Measurements from ENCODE around the gene TSPAN9. TPM values are rescaled to one million over a fixed set of nuclear protein-coding genes. Genes with fewer than 3 reads are reported as not detected.

TSPAN9 gene
- polyA plus RNA-seq, 1 donor (not counting 4 experiments of a cell fraction or from before 2014, with no cell fraction given): 27.5 TPM

- Histone ChIP-seq H3K27me3 (ENCODE audit: control insufficient read depth, extremely low read depth, insufficient read depth, low read length) (no peaks in the 10 kb centered on the region), H3K9ac (ENCODE audit: control insufficient read depth, extremely low read depth, insufficient read depth, low read length) (no peak overlapping the region), H3K4me1 (ENCODE audit: control insufficient read depth, extremely low read depth, insufficient read depth, low read length) (peaks cover 31% of the 10 kb centered on the region), H3K36me3 (ENCODE audit: control insufficient read depth in 2 of 2, extremely low read depth in 1 of 2, insufficient read depth in 2 of 2, low read length in 2 of 2) (peaks cover 0 to 4% of the 10 kb centered on the region in 2 experiments), H3K4me3 (ENCODE audit: control insufficient read depth in 2 of 3, extremely low read depth in 1 of 3, insufficient read depth in 2 of 3, low read depth in 1 of 3, low read length in 3 of 3) (no peak overlapping the region), H3K9me1 (ENCODE audit: control insufficient read depth, extremely low read depth, insufficient read depth, low read length) (no peaks in the 10 kb centered on the region), H4K20me1 (ENCODE audit: control insufficient read depth, extremely low read depth, insufficient read depth, low read length) (peaks cover 3% of the 10 kb centered on the region), H3K9me3 (ENCODE audit: control insufficient read depth, low read depth, low read length) (no peaks in the 10 kb centered on the region), H3K4me2 (ENCODE audit: control insufficient read depth, extremely low read depth, insufficient read depth, low read depth, low read length) (no peak overlapping the region), H3K79me2 (ENCODE audit: control insufficient read depth, insufficient read depth, low read length) (peaks cover 6% of the 10 kb centered on the region), H3K27ac (ENCODE audit: control insufficient read depth, insufficient read depth, low read length) (no peak overlapping the region), H2AFZ (ENCODE audit: control insufficient read depth, low read length) (no peak overlapping the region)
- DNase-seq (ENCODE audit: low read depth, low spot score): no peak
- FAIRE-seq: no peak
- TF ChIP-seq CTCF (optimal IDR thresholded peaks at IDR 0.05 in 1 of 3, IDR thresholded peaks at IDR 0.05 in 1 of 3, conservative IDR thresholded peaks at IDR 0.05 in 1 of 3; ENCODE audit: extremely low read depth in 1 of 3, insufficient read depth in 2 of 3, low read length in 3 of 3) (no peak), EZH2 (IDR thresholded peaks at IDR 0.05; ENCODE audit: low read length) (no peak)
- dilution Hi-C loops (cut with MboI; ENCODE audit: extremely low pct_ligation_motif_present, low sequenced_read_pairs): no loop called here
Measured at GRCh38 chr12:3125674-3126073, 48.5 kb downstream of the TSPAN9 start.

- Histone ChIP-seq H3K4me1 (ENCODE audit: control insufficient read depth, extremely low read depth, insufficient read depth, low read length) (peaks cover 26% of the 10 kb centered on the region), H4K20me1 (ENCODE audit: control insufficient read depth, extremely low read depth, insufficient read depth, low read length) (peaks cover 8% of the 10 kb centered on the region), H3K9me3 (ENCODE audit: control insufficient read depth, low read depth, low read length) (no peaks in the 10 kb centered on the region), H3K27me3 (ENCODE audit: control insufficient read depth, extremely low read depth, insufficient read depth, low read length) (no peaks in the 10 kb centered on the region), H3K27ac (ENCODE audit: control insufficient read depth, insufficient read depth, low read length) (no peak overlapping the region), H3K79me2 (ENCODE audit: control insufficient read depth, insufficient read depth, low read length) (peaks cover 9% of the 10 kb centered on the region), H3K9ac (ENCODE audit: control insufficient read depth, extremely low read depth, insufficient read depth, low read length) (no peak overlapping the region), H3K4me3 (ENCODE audit: control insufficient read depth in 2 of 3, extremely low read depth in 1 of 3, insufficient read depth in 2 of 3, low read depth in 1 of 3, low read length in 3 of 3) (no peak overlapping the region), H2AFZ (ENCODE audit: control insufficient read depth, low read length) (no peak overlapping the region), H3K4me2 (ENCODE audit: control insufficient read depth, extremely low read depth, insufficient read depth, low read depth, low read length) (no peak overlapping the region), H3K9me1 (ENCODE audit: control insufficient read depth, extremely low read depth, insufficient read depth, low read length) (no peaks in the 10 kb centered on the region), H3K36me3 (ENCODE audit: control insufficient read depth in 2 of 2, extremely low read depth in 1 of 2, insufficient read depth in 2 of 2, low read length in 2 of 2) (peaks cover 4% of the 10 kb centered on the region in 2 experiments)
- DNase-seq (ENCODE audit: low read depth, low spot score): no peak
- TF ChIP-seq CTCF (optimal IDR thresholded peaks at IDR 0.05 in 1 of 3, IDR thresholded peaks at IDR 0.05 in 1 of 3, conservative IDR thresholded peaks at IDR 0.05 in 1 of 3; ENCODE audit: extremely low read depth in 1 of 3, insufficient read depth in 2 of 3, low read length in 3 of 3) (no peak), EZH2 (IDR thresholded peaks at IDR 0.05; ENCODE audit: low read length) (no peak)
- FAIRE-seq: no peak
- dilution Hi-C loops (cut with MboI; ENCODE audit: extremely low pct_ligation_motif_present, low sequenced_read_pairs): no loop called here
Measured at GRCh38 chr12:3127832-3128231, 50.7 kb downstream of the TSPAN9 start.
